ENCODE results near the gene SNX24.
"Not testable (repeated sequence)": the region's sequence is repeated elsewhere in the genome, so short reads cannot be mapped to it uniquely, and the experiment has no call there.

The SNX24 gene

DNA sequence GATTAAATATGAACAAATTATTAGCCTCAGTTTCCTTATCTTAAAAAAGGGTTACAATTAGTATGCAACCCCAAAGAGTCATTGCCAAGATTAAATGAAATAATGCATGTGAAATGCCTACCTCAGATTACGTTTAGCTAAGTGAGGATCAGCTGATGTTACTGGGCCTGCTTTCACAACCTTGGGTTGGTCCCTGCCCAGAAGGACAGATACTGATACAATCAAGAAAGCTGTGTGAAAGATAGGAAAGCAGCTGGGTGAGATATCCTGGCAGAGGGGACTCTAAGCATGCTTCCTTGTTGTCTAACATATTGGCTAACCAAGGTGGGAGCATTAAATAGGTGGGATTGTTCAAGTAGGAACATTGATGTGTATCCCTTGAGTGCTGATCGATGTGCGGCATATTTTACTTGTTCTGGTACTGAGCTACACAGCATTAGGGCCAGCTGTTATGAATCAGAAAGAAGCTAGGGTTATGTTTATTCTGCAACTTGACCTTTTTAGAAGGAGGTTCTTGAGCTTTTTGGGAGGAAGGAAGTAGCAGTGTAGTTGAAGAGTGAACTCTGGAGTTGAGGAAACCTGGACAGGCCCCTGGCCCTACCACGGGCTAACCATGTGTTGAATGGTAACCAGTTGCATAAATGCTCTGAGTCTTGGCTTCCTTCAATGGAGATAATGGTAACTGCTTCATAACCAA, 28.9 kb downstream of the SNX24 start:
- no peak for DNase-seq

DNA sequence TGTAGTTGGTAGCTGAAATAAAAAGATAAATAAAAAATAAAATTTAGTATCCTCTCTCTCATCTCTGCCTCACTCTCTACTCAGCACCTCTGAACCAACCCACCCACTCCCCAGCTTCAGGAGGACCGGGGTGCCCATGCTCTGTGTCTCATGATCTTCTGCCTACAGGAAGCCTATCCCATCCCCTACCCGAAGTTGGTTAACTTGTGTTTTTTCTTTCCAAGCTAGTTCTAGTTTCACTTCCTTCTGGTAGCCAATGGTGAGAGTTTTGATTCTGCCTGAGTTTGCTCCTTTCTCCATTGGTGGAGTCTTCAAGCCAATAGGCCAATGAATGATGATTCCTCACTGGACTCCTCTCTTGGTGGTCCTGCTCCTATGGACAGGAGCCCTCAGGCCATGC, 32.1 kb downstream of the SNX24 start:
- DNase-seq, result no peak

DNA sequence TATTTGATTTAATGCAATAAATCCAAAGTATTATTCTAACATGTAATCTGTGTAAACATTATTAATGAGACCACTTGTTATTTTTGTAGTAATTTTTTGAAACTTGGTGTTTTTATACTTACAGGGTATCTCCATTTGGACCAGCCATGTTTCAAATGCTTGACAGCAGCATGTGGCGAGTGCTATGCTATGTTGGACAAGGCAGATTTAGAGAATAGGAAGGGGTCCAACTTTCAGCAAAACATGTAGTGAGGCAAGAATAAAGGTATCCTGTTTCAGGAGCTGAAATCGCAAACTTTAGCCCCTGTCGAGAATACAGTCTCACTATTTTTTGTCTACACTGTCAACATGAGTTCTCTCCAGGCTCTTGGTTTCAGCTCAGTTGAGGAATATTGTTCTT, 33.7 kb downstream of the SNX24 start:
- DNase-seq, result no peak

DNA sequence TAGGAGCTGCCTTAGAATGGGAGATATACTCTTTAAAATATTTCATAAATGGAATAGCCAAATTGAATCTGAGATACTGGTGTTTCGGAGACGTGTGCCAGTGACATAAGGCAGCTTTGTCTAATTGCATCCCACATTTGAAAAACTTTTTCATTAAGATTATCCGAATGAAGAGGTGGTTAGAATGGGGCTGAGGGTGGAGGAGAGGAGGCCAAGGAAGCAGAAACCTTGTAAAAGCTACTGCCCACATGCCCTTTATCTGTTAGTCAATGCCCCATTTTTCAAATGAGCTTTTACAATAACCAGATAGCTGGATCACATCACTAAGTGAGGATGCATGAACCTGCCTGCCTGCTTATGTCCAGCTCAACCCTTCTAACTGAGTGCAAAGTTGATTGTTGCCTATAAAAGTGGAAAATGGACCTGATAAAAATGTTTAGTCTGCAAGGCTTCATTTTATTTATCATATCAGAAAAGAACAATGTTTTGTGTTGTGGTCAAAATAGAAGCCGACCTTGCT, 34.8 kb downstream of the SNX24 start:
- no peak for DNase-seq

DNA sequence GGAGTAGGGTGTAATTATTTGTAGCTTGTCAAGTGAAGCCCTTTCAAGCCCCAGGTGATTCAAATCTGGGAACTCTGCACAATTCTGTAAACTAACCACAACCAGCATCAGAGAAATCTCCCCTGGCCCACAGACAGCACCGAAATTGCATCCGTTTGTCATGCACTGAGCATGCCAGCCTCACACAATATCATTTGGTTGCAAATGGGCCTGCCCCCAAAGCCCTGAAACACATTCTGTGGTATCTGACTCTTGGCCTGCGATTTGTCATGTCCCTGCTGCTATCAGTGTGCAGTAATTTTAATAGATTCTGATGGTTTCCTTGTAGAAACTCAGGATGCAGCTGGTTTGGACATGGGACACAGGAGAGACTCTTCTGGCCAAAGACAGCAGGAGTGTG, 35.3 kb downstream of the SNX24 start:
- no peak for DNase-seq

DNA sequence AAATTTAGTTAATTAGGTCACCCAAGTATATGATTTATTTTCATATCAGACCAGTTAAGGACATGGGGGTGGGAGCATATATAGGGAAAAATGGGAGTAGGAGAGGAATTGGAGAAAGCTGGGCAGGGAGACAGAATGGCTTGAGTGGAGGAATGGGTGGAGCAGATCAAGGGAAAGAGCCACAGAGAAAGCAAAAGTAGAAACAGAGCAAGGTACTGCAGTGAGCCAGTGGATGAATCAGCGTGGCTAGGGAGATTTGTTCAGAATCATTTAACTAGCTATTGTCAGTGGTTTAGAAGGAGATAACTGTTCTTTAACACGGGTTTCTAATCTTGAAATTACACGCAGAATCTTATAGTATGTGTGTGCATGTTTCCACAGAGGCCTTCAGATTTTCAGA, 37.4 kb downstream of the SNX24 start:
- DNase-seq, result no peak

DNA sequence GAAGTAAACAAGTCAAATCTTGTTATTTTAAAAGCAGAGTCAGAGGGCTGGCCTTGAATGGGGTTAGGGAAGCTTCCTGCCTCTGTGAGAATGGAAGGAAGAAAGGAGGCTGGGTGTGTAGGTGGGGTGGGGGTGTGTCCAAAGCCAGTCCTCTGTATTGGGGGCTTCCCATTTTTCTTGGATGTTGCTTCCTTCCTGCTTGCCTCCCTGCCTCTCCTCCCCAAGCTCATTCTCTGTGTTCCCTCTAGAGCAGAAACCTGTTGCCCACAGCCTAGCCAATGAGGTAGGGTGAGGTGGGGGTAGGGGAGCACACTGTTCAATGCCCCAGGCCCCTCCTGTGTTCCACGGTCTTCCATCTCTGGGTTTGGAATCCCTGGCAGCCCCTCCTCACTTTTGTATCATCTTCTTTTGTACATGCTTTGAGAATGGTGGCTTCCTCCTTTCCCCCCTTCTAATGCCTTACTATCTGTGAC, 39.7 kb downstream of the SNX24 start:
- no peak for DNase-seq

DNA sequence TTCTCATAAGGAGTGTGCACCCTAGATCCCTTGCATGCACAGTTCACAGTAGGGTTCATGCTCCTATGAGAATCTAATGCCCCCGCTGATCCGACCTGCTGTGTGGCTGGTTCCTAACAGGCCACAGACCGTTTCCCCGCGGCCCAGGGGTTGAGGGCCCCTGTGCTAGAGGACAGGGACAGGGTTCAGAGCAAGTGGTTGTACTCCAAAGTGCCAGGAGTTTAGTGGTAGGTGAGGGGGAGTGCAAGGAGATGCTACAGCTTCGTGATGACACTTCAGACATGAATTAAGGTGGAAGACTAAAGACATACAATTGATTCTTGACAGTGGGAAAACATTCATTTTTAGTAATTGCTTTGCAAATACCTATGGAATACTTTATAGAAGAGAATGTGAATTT, 40.5 kb downstream of the SNX24 start:
- no peak for DNase-seq

DNA sequence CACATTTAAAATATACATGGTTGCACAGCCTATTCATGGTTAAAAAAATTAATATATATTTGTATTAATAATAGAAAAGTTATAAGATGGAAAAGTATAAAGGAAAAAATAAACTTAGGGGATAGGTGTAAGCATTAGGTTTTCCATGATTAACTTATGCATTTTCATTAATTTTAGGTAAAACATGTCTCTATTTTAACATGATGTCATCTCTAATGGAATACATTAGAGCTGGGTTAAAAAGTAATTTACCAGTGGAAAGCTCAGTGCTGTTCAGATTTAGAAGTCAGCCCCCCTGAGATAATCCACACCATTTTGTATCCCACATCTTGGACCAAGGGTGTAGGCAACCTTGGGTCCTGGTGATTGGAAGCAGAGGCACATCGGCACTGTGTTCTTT, 49.7 kb downstream of the SNX24 start:
- DNase-seq, result no peak

DNA sequence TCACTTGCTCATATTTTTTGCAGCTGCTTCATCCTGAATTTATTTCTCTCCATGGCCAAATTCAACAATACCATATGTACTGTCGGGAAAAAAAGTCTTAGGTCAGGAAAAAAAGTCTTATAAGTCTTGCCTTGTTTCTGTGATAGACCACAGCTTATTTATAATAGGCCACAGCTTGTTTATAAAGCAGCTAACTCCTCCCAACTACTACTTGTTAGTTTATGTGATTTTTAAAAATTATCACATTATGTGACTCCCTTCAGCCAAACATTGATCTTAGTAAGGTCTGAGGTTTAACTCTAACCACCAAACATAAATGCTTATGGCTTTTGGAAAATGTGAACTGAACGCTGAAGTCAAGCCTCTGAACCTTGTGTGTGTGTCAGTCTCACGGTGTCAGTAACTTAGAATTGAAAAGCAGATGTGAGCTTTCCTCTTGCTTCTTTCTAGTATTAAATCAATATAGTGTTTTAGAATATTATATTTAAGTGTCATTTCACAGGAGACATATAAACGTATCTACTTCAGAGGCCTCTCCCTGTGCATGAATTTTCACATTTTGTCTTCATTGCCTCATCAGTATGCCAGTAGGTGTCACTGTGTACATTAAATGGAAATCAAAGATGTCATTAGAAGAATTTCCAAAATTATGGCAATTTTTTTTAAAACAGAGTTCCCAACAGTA, 51.3 kb downstream of the SNX24 start:
- peak in 1 of 2 donors; percentile 5 for DNase-seq

DNA sequence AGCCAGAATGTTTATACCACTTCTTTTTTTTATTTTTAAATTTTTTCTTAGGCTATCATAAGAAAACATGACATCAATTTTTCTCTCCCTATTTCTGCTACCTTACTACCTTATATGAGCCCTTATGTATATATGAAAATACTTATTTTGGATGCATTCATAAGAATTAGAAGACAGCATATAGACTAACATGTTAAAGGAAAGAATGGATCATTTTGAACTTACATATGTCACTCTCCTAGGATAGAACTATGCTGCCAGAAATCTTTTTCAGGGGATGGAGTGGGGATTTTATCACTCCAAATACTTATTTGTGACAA, 51.8 kb downstream of the SNX24 start:
- DNase-seq, result no peak

DNA sequence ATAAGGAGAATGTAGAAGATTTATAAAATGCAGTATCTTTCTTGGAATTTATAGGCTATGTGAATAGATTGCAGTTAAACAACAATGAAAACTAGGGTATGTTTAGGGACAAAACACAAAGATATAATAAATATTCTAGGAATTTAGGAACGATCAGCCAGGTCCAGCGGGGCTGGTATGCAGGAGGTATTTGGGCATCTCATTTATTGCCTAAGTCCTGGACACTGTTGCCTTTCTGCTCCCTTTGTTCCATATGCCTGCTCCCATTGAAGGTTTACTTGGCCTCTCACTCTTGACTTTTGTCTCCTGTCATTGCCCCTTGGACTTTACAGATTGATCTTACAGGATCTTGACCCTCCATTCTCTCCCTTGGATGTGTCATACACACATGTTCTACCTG, 55.9 kb downstream of the SNX24 start:
- no peak for DNase-seq

DNA sequence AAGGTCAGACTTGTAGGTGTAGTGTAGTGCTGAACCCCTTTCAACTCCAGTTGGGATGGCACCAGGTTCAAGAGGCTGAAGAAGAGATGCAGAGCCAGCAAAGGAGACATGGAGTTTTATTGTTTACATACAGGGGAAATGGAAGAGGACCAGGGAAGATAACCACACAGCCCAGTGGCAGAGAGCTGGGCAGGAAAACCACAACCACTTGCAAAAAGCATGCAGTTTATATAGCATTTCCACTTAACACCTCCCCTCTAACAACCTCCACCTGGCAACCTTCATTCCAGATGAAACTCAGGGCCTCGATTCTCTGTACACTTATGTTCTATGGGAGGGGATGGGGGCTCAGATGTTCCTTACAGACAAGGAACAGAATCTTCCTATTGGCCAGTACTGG, 56.9 kb downstream of the SNX24 start:
- peak in 1 of 2 donors; percentile 15 for DNase-seq

DNA sequence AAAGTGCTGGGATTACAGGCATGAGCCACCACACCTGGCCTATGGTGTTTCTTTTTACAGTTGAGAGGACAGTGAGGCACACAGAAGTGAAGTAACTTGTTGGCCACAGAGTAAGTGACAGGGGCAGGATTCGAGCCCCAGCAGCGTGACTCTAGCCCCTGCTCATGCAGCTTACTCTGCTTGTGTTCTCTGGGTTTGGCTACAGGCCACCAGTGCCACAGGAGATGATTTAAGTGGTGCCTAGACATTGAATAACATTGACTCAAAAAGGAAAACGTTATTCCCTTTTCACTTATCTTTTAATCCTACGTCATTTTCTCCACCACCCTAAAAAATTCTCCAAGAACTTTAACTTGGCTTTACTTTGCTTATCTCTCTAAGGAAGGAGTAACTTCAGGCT, 61.4 kb downstream of the SNX24 start:
- DNase-seq, result no peak

DNA sequence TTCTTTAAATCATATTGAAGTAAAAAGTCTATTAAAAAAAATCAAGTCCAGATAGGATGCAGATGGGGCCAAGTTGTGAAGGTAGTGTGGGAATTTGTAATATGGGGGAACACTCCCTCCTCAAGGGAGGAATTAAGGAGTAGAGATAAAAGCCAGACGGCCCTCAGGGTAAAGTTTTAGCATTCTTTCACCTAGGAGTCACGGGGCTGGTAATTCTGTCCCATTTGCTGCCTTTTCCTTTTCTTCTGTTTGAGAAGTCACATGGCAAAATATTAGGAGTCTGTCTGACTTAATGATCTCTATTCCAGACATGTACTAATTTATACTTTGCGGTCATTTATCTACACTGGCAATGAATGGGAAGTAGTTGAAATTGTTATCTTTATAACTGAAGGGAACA, 61.9 kb downstream of the SNX24 start:
- no peak for DNase-seq

DNA sequence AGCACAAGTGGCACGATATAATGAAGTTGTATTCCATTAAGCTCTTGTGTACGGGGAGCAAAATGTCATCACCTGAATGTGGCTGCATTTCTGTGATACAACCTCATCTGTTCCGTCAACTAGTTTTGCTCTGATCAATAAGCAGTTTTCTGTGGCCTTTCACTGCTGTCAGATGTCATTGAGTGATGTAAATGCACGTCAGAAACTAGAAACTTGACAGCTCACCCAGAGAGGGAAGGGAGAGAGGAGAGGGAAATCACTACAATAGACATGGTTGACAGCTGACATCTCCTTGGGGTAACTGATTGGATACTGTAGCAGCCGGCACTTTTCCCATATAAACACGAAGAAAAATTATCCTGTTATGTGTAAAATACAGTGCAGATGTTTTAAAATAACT, 62.7 kb downstream of the SNX24 start:
- DNase-seq, result no peak

DNA sequence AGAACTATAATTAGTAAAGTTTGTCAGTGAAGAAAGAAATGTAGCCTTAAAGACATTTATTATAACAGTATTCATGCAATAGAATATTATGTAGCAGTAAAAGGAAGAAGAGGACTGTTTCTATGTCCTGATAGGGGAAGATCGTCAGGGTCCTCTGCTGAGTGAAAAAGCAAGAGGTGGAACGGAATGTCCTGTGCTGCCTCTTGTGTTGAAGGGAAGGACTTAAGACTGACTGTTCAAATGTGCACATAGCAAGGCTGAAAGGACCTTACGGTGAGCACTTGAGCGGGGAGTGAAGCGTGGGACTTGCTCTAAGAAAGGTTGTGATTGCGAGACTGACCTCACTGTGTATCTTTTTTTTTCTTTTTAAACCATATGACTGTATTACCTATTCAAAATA, 63.2 kb downstream of the SNX24 start:
- no peak for DNase-seq

DNA sequence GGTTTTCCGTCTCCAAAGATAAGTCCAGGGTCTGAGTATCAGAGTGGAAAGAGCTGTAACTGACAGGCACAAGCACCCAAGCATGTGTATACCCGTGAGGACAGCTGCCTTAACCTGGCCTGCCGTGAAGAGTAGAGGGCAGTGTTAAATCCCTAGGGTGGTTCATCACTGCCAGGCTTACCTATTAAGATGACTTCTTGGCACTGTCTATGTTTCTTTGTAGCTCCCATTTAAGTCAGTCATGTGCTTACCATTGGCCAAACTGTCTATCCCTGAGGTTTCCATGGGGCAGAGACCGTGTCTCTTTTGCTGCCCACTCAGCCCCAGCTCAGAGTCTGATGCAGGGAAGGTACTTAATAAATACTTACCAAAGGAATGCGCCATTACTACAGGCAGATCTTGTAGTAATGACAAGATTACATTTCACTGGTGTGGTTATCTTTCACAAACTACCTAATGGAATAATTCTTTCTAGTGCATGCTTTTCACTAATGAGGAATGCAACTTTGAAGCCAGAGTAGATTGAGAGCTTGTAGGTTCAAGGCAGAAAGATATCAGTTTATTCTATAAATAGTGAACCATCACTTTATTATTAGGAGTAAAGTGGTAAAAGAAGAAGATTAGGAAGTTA, 64.2 kb downstream of the SNX24 start:
- DNase-seq, result no peak

DNA sequence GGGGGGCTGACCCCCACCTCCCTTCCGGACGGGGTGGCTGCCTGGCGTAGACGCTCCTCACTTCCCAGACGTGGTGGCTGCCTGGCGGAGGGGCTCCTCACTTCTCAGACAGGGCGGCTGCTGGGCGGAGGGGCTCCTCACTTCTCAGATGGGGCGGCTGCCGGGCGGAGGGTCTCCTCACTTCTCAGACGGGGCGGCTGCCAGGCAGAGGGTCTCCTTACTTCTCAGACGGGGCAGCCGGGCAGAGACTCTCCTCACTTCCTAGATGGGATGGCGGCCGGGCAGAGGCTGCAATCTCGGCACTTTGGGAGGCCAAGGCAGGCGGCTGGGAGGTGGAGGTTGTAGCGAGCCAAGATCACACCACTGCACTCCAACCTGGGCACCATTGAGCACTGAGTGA, 68.0 kb downstream of the SNX24 start:
- not testable (repeated sequence) for DNase-seq

DNA sequence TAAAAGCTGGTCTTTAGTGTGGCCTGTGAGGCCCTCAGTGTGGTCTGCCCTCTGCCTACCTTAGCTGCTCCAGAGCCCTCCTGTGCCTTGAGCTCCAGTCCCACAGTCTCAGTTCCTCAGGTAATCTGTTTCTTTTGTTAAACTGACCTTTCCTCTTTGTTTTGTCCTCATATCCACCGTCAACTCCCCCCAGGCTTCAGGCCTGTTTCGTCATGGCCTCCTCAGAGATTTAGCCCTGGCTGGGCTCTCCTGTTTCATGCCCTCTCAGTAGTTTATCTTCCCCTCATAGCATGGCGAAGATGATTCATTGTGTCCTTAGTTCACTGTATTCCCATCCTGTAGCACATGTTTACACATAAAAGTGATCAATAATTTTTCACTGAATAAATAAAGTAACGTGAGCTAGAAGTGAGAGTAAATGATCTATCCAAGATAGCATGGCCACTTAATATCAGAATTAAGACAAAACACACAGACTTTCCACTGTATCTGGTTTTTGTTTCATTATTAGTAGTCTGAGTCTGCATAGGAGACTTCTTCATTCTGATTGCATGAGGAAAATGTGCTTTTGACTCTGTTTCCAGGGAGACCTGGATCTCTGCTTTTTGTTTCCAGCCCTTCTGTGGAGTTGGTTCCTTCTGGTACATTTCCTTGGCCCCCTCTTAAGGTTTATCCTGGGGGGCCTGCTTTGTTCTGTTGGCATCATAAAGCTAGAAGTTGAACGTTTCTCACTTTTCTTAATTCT, 70.5 kb downstream of the SNX24 start:
- DNase-seq, result no peak

DNA sequence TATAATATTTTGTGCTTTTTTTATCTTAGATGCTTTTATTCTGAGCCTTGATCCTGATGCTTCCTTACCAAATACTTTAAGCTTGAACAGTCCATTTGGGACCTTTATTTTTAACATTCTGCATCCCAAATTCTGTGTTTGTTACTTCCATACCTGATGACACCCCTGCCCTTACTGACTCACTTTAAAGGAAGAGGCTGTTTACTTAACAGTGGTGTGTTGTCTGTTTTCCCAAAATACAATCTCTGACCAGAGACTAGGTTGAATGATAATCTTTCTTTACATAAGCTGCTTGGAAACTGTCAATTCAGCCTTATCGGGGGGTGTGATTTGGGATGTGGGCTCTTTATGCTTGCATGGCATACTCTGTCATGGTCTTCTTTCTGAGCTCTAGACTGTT, 71.1 kb downstream of the SNX24 start:
- no peak for DNase-seq

DNA sequence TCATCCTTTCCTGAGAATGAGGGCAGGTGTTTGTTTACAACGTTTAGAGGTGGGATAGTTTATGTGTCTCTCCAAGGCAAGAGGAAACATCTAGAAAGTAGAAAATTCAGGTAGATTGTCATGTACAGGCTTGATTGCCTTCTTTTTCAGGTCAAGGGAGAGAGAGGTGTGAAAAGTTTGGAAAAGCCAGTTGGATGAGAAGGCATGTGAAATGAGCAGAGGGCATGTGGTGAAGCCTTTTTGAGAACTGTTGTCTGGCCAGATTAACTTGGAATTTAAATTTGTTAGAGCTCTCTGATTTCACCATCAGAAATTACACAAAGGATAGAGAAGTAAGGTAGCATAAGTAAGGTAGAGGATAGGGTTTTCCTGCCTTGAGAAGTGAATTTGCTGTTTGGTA, 74.6 kb downstream of the SNX24 start:
- DNase-seq, result no peak

DNA sequence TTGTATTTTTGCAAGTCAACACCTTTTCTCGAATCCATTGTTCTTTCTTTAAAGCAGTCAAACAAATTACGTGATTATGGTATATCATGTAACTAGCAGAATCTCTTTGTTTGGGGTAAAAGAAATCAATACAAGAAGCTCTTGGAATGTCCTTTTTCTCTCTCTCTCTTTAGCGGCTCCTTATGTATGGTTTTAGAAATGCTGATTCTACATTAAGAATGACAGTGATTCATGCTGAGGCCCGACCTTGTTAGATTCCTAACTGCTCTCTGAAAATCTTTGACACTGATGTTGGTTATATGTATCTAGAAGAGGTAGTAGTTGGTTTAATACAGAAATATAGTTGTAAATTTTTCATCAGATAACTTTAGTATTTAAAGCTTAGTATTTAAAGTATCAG, 76.4 kb downstream of the SNX24 start:
- no peak for DNase-seq

DNA sequence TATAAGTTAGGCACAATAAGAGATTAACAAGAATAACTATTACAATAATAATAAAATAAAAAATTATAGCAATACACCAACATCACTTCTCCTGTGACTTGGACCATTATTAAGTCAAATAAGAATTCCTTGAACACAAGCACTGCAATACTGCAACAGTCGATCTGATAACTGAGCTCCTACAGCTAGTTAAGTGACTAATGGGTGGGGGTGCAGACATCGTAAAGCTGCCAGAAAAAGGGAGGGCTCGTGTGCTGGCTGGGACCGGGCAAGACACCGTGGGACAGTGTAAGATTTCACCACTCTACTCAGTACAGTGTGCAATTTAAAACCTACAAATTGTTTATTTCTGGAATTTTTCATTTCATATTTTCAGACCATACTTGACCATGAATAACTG, 78.8 kb downstream of the SNX24 start:
- no peak for DNase-seq

All from CD4-positive, alpha-beta T cell treated with Interleukin-4 for 1 hour (primary cell).